Mucosa of descending colon (tissue), 3 donors: ENCODE data around the gene LMBR1L. TPM values are rescaled to one million over a fixed set of nuclear protein-coding genes. Genes with fewer than 3 reads are reported as not detected.

Experiments
- ATAC-seq: fragments of 200-7000 bp; cut with Tn5 transposase; one replicate; pipeline ENCODE4 v1.9.1; 2020; ENCODE audit warnings: mild to moderate bottlenecking, moderate library complexity
- DNase-seq, 3 donors: peaks; one replicate each; pipeline ENCODE4 v3.0.0-alpha.2; 2020
- H3K36me3 ChIP-seq: fragments of 200-600 bp; one replicate; pipeline ENCODE4 v1.8.0; 2021; ENCODE audit warnings: low read depth, mild to moderate bottlenecking
- H3K4me1 ChIP-seq: fragments of 200-600 bp; one replicate; pipeline ENCODE4 v1.8.0; 2021; ENCODE audit warnings: low read depth, mild to moderate bottlenecking
- H3K4me3 ChIP-seq: fragments of 200-600 bp; one replicate; pipeline ENCODE4 v1.8.0; 2021; ENCODE audit warnings: mild to moderate bottlenecking
- H3K9me3 ChIP-seq: fragments of 200-600 bp; one replicate; pipeline ENCODE4 v1.8.0; 2021; ENCODE audit warnings: mild to moderate bottlenecking
- CTCF ChIP-seq: fragments of 200-600 bp; IDR thresholded peaks from one replicate; pipeline ENCODE4 v1.8.0; 2022; ENCODE audit warnings: antibody characterized with exemption, mild to moderate bottlenecking
- intact Hi-C, 2 donors: fragments of 100-400 bp; cut with DNase I in 1 of 2; cut with micrococcal nuclease in 1 of 2; formaldehyde crosslinking; loops; one replicate each; pipeline versions ENCODE4 v1.11.0 to v1.11.1; 2022; cut with DNase I, micrococcal nuclease
- total RNA-seq, 3 donors: library from RNA; stranded (reverse); fragmentation: NEBNext Ultra II Directional in 2 of 3; extraction: Animal tissue kit (Norgen Biotek cat#: 25700) in 2 of 3; gene quantifications; one replicate each; pipeline versions ENCODE4 v1.2.1 to v1.2.4, GENCODE V29; 2021 to 2023
- donor health status: DM: no; HTN: no; CAD: no; lungs with moderate emphysema.
- donor health status: DM: no; HTN: no; CAD: no.
- donor health status: DM: no; HTN: yes; CAD: no.

Gene LMBR1L
- total RNA-seq, 3 donors from 2014 or later = 46.1 to 77.4 (median 68.1) TPM

- Histone ChIP-seq H3K4me3 (peak overlapping the region; percentile 96), H3K4me1 (peaks cover 42% of the 10 kb centered on the region), H3K36me3 (no peaks in the 10 kb centered on the region), H3K9me3 (no peaks in the 10 kb centered on the region)
- intact Hi-C loops = no loop called here
- no peak for TF ChIP-seq CTCF
- DNase-seq = no peak
- no peak for ATAC-seq
These were observed 51.7 kb downstream of the LMBR1L start for GRCh38 chr12:49059045-49059298.

- no peak for ATAC-seq
- Histone ChIP-seq H3K4me1 (peaks cover 42% of the 10 kb centered on the region), H3K36me3 (no peaks in the 10 kb centered on the region), H3K4me3 (peak overlapping the region; percentile 96), H3K9me3 (no peaks in the 10 kb centered on the region)
- intact Hi-C loops = no loop called here
- peak in 1 of 3 donors; percentile 24 for DNase-seq
- no peak for TF ChIP-seq CTCF
These were observed 52.1 kb downstream of the LMBR1L start for GRCh38 chr12:49058366-49059044.

GRCh38 chr12:49057888-49058287 lies 52.8 kb downstream of the LMBR1L start:
- intact Hi-C loops = no loop called here
- Histone ChIP-seq H3K9me3 (no peaks in the 10 kb centered on the region), H3K4me3 (no peak overlapping the region), H3K36me3 (no peaks in the 10 kb centered on the region), H3K4me1 (peaks cover 42% of the 10 kb centered on the region)
- no peak for TF ChIP-seq CTCF
- DNase-seq (peak in 1 of 3 donors; percentile 40), ATAC-seq (peak; percentile 29)

GRCh38 chr12:49055978-49056754 lies 54.5 kb downstream of the LMBR1L start:
- Histone ChIP-seq H3K4me3 (no peak overlapping the region), H3K9me3 (no peaks in the 10 kb centered on the region), H3K4me1 (peaks cover 38% of the 10 kb centered on the region), H3K36me3 (peaks cover 6% of the 10 kb centered on the region)
- intact Hi-C loops = no loop called here
- peak in 2 of 3 donors; percentile 54 to 78 for DNase-seq
- peak; percentile 50 for ATAC-seq
- no peak for TF ChIP-seq CTCF

- H3K4me1 ChIP-seq = peaks cover 38% of the 10 kb centered on the region
- intact Hi-C loops = no loop called here
These were observed 55.6 kb downstream of the LMBR1L start for GRCh38 chr12:49055092-49055491.

More at GRCh38 chr12:49055092-49055491, 55.6 kb downstream of the LMBR1L start:
- Histone ChIP-seq H3K9me3 (no peaks in the 10 kb centered on the region), H3K4me3 (no peak overlapping the region), H3K36me3 (peaks cover 9% of the 10 kb centered on the region)
- TF ChIP-seq CTCF = no peak
- no peak for ATAC-seq
- DNase-seq = no peak
